Myocyte (in vitro differentiated cells): ENCODE results near the gene CCDC150. TPM values are rescaled to one million over a fixed set of nuclear protein-coding genes. Genes with fewer than 3 reads are reported as not detected.
"Not testable (repeated sequence)": the region's sequence is repeated elsewhere in the genome, so short reads cannot be mapped to it uniquely, and the experiment has no call there.

Experiments used
- DNase-seq: peaks from one replicate; pipeline ENCODE4 v3.0.0-alpha.2; 2012; ENCODE audit warnings: low read depth
- total RNA-seq: library from RNA; depleted of rRNA; stranded (reverse); fragments of >200 nt; gene quantifications from 2 replicates; pipeline ENCODE4 v1.2.3, GENCODE V29; 2014

Gene CCDC150
- total RNA-seq, 1 donor from 2014 or later = 7.6 TPM

DNA sequence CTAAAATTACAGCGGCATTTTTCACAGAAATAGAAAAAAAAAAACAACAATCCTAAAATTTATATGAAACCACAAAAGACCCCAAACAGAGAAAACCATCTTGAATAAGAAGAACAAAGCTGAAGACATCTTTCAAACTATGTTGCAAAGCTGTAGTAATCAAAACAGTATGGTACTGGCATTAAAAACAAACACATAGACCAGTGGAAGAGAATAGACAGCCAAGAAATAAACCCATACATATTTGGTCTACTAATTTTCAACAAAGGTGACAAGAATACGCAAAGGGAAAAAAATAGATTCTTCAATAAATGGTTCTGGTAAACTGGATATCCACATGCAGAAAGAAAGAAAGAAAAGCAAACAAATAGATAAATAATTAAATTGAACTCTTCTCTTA, 9.0 kb upstream of the CCDC150 start:
- DNase-seq = no peak

DNA sequence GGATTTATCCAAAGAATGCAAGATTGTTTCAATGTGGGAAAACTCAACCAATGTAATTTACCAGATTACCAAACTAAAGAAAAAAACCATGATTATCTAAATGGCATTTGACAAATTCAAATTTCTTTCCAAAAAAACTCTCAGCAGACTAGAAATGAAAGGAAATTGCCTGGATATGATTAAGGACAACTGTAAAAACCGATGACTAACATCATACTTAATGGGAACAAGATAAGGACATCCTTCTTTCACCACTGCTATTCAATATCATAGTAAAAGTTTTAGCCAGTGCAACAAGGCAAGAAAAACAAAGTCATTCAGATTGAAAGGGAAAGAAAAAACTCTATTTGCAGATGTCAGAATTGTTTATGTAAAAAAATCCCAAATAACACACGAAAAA, 4.4 kb upstream of the CCDC150 start:
- DNase-seq = no peak

GRCh38 chr2:196638765-196639164, 750 bp upstream of the CCDC150 start:
- no peak for DNase-seq

- DNase-seq = no peak
Observed at GRCh38 chr2:196640031-196640548, 575 bp downstream of the CCDC150 start.

- DNase-seq = no peak
Observed at GRCh38 chr2:196649202-196649601, 9.7 kb downstream of the CCDC150 start.

GRCh38 chr2:196651387-196652094, 12.0 kb downstream of the CCDC150 start:
- no peak for DNase-seq

DNA sequence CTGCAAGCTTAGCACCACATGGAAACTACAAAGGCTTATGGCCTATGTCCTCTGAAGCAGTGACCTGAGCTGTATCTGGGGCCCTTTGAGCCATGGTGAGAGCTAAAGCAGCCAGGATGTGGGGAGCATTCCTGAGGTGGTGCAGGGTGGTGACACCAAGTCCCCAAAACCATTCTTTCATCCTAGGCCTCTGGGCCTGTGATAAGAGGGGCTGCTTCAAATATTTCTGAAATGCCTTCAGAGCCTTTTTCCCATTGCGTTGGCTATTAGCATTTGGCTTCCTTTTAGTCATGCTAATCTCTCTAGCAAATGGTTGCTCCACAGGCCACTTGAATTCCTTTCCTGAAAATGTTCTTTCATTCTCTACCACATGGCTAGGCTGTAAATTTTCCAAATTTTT, 13.4 kb downstream of the CCDC150 start:
- no peak for DNase-seq

- DNase-seq = no peak
Observed at GRCh38 chr2:196653843-196654242, 14.3 kb downstream of the CCDC150 start.

GRCh38 chr2:196655761-196656160, 16.2 kb downstream of the CCDC150 start:
- DNase-seq = no peak

- no peak for DNase-seq
Observed at GRCh38 chr2:196657333-196657732, 17.8 kb downstream of the CCDC150 start.

- DNase-seq = no peak
Observed at GRCh38 chr2:196659844-196660243, 20.3 kb downstream of the CCDC150 start.

DNA sequence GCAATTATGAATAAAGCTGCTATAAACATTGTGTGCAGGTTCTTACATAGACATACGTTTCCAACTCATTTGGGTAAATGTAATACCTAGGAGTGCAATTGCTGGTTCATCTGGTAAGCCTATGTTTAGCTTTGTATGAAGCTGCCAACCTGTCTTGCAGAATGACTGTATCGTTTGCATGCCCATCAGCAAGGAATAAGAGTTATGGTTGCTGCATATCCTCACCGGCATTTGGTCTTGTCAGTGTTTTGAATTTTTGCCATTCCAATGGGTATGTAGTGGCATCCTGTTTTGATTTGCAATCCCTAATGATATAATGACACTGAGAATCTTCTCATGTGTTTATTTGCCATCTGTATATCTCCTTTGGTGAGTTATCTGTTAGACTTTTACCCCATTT, 20.7 kb downstream of the CCDC150 start:
- peak; percentile 54 for DNase-seq

GRCh38 chr2:196670342-196670741, 30.8 kb downstream of the CCDC150 start:
- no peak for DNase-seq

DNA sequence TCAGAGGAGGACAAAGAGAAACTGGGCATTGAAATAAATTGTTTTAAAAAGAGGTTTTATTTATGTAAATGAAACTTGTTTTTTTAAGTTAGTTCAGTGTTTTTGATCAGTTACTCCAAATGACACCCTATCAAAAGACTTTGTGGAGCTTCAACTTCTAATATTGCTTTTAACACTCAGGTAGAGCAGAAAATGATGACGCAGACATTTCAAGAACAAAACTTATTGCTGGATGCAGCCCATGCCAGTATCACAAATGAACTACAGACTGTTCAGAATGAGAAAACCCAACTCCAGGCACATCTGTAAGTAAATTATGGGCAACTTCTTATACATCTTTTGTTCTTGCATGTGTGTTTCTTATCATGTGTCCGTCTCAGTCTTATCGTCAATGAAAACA, 36.4 kb downstream of the CCDC150 start:
- no peak for DNase-seq

DNA sequence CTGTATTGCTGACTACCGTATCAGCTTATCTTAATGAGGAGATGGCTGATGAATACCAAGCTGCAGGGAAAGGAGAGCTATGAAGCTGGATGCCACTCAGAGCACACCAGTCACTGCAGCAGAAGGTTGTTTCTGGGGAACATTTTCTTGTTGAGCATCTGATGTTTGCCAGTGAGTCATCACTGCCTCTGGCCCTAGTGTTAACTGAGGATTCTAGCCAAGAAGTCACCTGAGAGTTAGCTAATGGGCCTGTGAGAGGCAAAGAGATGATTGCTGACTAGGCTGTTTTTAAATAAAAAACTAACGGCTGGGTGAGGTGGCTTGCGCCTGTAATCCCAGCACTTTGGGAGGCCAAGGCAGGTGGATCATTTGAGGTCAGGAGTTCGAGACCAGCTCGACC, 37.9 kb downstream of the CCDC150 start:
- peak; percentile 33 for DNase-seq

DNA sequence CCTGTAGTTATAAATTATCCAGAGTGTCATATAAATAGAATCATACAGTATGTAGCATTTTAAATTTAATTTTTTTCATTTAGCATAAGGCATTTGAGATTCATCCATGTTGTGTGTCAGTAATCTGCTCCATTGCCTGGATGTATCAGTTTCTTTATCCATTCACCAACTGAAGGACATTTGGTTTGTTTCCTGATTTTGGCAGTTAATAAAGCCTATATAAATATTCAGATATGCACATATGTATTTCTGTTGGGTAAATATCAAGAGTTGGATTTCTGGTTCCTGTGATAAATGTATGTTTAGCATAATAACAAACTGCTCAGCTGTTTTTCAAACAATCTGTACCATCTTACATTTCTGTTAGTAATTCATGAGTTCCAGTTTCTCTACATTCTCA, 39.9 kb downstream of the CCDC150 start:
- DNase-seq = no peak

GRCh38 chr2:196681510-196681909, 42.0 kb downstream of the CCDC150 start:
- DNase-seq = no peak

DNA sequence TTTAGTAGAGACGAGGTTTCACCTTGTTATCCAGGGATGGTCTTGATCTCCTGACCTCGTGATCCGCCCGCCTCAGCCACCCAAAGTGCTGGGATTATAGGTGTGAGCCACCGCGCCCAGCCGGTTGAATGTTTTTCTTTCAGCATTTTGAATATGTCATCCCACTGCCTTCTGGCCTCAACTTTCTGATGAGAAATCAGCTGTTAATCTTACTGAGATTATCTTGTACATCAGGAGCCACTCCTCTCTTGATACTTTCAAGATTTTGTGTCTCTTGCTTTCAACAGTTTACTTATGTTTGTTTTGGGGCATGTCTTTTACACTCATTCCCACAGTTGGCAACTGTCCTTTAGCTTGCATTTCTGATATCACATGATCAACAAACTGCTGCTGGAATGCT, 46.3 kb downstream of the CCDC150 start:
- DNase-seq = no peak

GRCh38 chr2:196686737-196687136, 47.2 kb downstream of the CCDC150 start:
- DNase-seq = not testable (repeated sequence)

- DNase-seq = peak; percentile 25
Observed at GRCh38 chr2:196696423-196697079, 57.0 kb downstream of the CCDC150 start.

DNA sequence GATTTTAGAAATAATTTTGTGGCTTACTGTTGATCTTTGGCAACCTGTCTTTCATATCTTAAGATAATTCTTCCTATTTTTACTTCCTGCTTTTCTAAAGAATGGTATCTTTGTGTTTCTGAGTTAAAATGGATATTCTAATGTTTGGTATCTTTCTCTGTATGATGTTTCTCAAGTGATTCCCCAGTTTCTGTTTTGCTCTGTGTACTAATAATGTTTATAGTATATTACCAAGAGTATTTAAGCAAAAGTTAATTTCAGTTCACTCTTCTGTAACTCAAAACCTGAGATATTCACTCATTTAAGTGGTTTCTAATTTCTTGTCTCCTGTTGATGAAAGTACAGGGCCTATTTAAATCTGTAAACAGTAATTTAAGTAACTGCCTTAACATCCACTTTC, 58.3 kb downstream of the CCDC150 start:
- DNase-seq = no peak

DNA sequence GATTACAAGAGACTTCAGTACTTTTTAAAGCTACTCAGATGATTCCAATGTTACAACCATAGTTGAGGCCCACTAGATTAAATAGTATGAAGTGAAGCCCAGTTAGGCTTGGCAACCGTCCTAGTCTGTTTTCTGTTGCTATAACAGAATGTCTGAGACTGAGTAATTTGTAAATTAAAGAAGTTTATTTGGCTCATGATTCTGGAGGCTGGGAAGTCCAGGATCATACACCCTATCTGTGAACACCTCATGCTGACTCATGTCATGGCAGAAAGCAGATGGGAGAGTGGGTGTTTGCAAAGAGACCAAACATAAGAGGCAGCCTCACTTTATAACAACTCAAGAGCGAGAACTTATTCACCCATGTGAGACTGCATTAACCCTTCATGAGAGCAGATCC, 63.1 kb downstream of the CCDC150 start:
- no peak for DNase-seq

GRCh38 chr2:196703695-196704094, 64.2 kb downstream of the CCDC150 start:
- no peak for DNase-seq
